GM12891 (cell line): ENCODE data around the gene CSAD.

Experiments used
- POLR2A ChIP-seq: IDR thresholded peaks from 2 replicates; pipeline ENCODE4 v1.6.1; 2011; ENCODE audit warnings: low read depth, low read length, control low read depth
- POLR2AphosphoS5 ChIP-seq: IDR thresholded peaks from 2 replicates; pipeline ENCODE4 v1.6.1; 2011; ENCODE audit warnings: low read depth, low read length, control low read depth
- POU2F2 ChIP-seq: IDR thresholded peaks from 2 replicates; pipeline ENCODE4 v1.6.1; 2011; ENCODE audit warnings: low read depth, mild to moderate bottlenecking, control low read depth, low read length, moderate library complexity
- SPI1 ChIP-seq: IDR thresholded peaks from 2 replicates; pipeline ENCODE4 v1.6.1; 2011; ENCODE audit warnings: low read depth, low read length, control low read depth
- TAF1 ChIP-seq: IDR thresholded peaks from 2 replicates; pipeline ENCODE4 v1.6.1; 2011; ENCODE audit warnings: low read depth, low read length, control low read depth

GRCh38 chr12:53192531-53193021, 11.9 kb upstream of the CSAD start:
- TF ChIP-seq POLR2AphosphoS5: peak; percentile 75; the same call in 1 of the 2 replicates
- no peak for TF ChIP-seq POLR2A
- no peak for TF ChIP-seq TAF1
- TF ChIP-seq SPI1: no peak
- no peak for TF ChIP-seq POU2F2
